MM.1S (cell line): ENCODE data around the gene DACH2.
A peak's percentile ranks its signal among the peaks of the same experiment; 100 is the strongest.

Experiments
- DNase-seq: peaks from one replicate; pipeline ENCODE4 v3.0.0-alpha.2; 2015
- H2AFZ ChIP-seq: fragments of 300-600 bp; sonication (generic); 2 replicates; pipeline ENCODE4 v1.6.0; 2016; ENCODE audit warnings: antibody characterized with exemption, low read length
- H3F3A ChIP-seq: fragments of 300-600 bp; sonication (generic); 2 replicates; pipeline ENCODE4 v1.6.1; 2016; ENCODE audit warnings: mild to moderate bottlenecking, antibody characterized with exemption, low read length, moderate library complexity, mixed read lengths; ENCODE audit not compliant: insufficient read depth
- H3K27ac ChIP-seq: fragments of 300-600 bp; sonication (generic); 2 replicates; pipeline ENCODE4 v1.5.1; 2016; ENCODE audit warnings: mild to moderate bottlenecking, low read length
- H3K27me3 ChIP-seq: fragments of 300-600 bp; sonication (generic); replicated peaks from 2 replicates; pipeline ENCODE4 v1.6.0; 2016; ENCODE audit warnings: low read length; ENCODE audit not compliant: insufficient read depth
- H3K36me3 ChIP-seq: fragments of 300-600 bp; sonication (generic); replicated peaks from 2 replicates; pipeline ENCODE4 v1.6.1; 2016; ENCODE audit warnings: mild to moderate bottlenecking, low read length, mixed read lengths; ENCODE audit not compliant: insufficient read depth
- H3K4me1 ChIP-seq: fragments of 300-600 bp; sonication (generic); 2 replicates; pipeline ENCODE4 v1.6.1; 2016; ENCODE audit warnings: low read length, mixed read lengths
- H3K4me2 ChIP-seq: fragments of 300-600 bp; sonication (generic); 2 replicates; pipeline ENCODE4 v1.6.0; 2016; ENCODE audit warnings: low read depth, low read length
- H3K4me3 ChIP-seq: fragments of 300-600 bp; sonication (generic); 2 replicates; pipeline ENCODE4 v1.5.1; 2016; ENCODE audit warnings: low read length, mixed read lengths
- H3K79me2 ChIP-seq: fragments of 300-600 bp; sonication (generic); 2 replicates; pipeline ENCODE4 v1.6.1; 2016; ENCODE audit warnings: mixed run types, low read length, mixed read lengths
- H3K9ac ChIP-seq: fragments of 300-600 bp; sonication (generic); 2 replicates; pipeline ENCODE4 v1.6.1; 2016; ENCODE audit warnings: low read length, mixed read lengths
- H3K9me2 ChIP-seq: fragments of 300-600 bp; sonication (generic); replicated peaks from 2 replicates; pipeline ENCODE4 v1.6.1; 2016; ENCODE audit warnings: mild to moderate bottlenecking, low read length, mixed read lengths; ENCODE audit not compliant: insufficient read depth
- H3K9me3 ChIP-seq: fragments of 300-600 bp; sonication (generic); replicated peaks from 2 replicates; pipeline ENCODE4 v1.6.1; 2016; ENCODE audit warnings: mild to moderate bottlenecking, low read length, mixed read lengths; ENCODE audit not compliant: insufficient read depth
- H4K20me1 ChIP-seq: fragments of 300-600 bp; sonication (generic); 2 replicates; pipeline ENCODE4 v1.6.1; 2016; ENCODE audit warnings: mild to moderate bottlenecking, low read length, moderate library complexity, mixed read lengths; ENCODE audit not compliant: insufficient read depth
- CTCF ChIP-seq: fragments of 300-600 bp; sonication (generic); IDR thresholded peaks from 2 replicates; pipeline ENCODE4 v1.5.1; 2016; ENCODE audit warnings: antibody characterized with exemption, low read length, mixed read lengths
- EZH2 ChIP-seq: fragments of 300-600 bp; sonication (generic); optimal IDR thresholded peaks from 2 replicates; pipeline ENCODE3; 2017; ENCODE audit warnings: low read depth, mild to moderate bottlenecking, antibody characterized with exemption, low read length, mixed read lengths
- EZH2phosphoT487 ChIP-seq: fragments of 300-600 bp; sonication (generic); IDR thresholded peaks from 2 replicates; pipeline ENCODE4 v1.6.1; 2018; ENCODE audit warnings: antibody characterized with exemption, low read length

Gene DACH2

DNA sequence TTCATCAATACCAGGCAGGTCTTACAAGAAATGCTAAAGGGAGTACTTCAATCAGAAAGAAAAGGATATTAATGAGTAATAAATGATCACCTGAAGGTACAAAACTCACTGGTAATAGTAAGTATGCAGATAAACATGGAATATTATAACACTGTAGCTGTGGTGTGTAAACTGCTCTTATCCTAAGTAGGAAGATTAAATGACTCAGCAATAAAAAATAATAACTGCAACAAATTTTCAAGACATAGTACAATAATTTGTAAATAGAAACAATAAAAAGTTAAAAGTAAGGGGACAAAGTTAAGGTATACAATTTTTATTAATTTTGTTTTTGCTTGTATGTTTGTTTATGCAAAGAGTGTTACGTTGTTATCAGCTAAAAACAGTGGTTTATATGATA is 43.7 kb upstream of the DACH2 start:
- H3F3A ChIP-seq = no peaks in the 10 kb centered on the region
- DNase-seq = no peak
- H3K9me3 ChIP-seq = no peaks in the 10 kb centered on the region
- no peaks in the 10 kb centered on the region for H3K79me2 ChIP-seq
- H3K4me1 ChIP-seq = no peaks in the 10 kb centered on the region
- H3K4me2 ChIP-seq = no peak overlapping the region
- H4K20me1 ChIP-seq = no peaks in the 10 kb centered on the region
- H3K9me2 ChIP-seq = no peaks in the 10 kb centered on the region
- no peaks in the 10 kb centered on the region for H3K36me3 ChIP-seq
- no peak overlapping the region for H3K27ac ChIP-seq
- no peak overlapping the region for H2AFZ ChIP-seq
- TF ChIP-seq EZH2 = no peak
- no peak for TF ChIP-seq CTCF
- TF ChIP-seq EZH2phosphoT487 = no peak
- H3K27me3 ChIP-seq = no peaks in the 10 kb centered on the region
- H3K4me3 ChIP-seq = no peak overlapping the region
- no peak overlapping the region for H3K9ac ChIP-seq

DNA sequence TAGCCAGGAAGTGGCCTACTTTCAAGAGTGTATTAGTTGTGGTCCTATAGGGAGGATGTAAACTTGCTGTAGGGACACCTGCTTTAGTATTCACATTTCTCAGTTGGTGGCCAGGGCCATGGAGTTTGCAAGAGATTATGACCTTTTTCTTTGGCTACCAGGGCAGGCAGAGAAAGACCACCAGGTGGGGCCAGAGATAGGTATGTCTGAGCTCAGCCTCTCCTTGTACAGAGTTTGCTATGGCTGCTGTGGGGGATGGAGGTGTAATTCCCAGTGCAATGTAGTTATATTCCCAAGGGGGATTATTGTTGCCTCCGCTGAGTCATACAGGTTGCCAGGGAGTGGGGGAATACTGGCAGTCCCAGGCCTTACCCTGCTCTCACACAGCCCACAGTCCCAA is 26.3 kb upstream of the DACH2 start:
- TF ChIP-seq EZH2 (no peak), EZH2phosphoT487 (no peak), CTCF (no peak)
- no peaks in the 10 kb centered on the region for H3K9me2 ChIP-seq
- H3K27me3 ChIP-seq = no peaks in the 10 kb centered on the region
- DNase-seq = no peak
- no peaks in the 10 kb centered on the region for H3K79me2 ChIP-seq
- no peak overlapping the region for H3K27ac ChIP-seq
- no peaks in the 10 kb centered on the region for H3K4me1 ChIP-seq
- no peak overlapping the region for H3K4me3 ChIP-seq
- H3K4me2 ChIP-seq = no peak overlapping the region
- H3F3A ChIP-seq = no peaks in the 10 kb centered on the region
- no peaks in the 10 kb centered on the region for H3K9me3 ChIP-seq
- no peak overlapping the region for H3K9ac ChIP-seq
- no peaks in the 10 kb centered on the region for H4K20me1 ChIP-seq
- no peak overlapping the region for H2AFZ ChIP-seq
- no peaks in the 10 kb centered on the region for H3K36me3 ChIP-seq

DNA sequence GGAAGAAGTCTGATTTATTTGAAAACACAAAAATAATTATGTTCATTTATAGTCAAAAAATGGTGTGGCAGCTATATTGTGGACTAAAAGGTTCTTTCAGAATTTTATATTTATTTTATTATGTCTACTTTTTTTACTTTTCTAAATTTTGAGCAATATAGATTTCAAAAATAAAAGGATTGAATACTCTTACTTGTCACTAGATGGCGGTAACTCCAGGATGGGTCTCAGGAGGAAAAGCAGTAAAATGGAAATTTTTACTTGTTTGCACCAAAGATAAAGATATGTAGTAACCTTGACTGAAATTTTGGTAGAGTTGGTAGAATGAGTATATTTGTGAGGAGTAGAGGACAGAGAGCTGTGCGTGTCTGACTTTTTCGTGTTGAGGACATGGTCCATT is 14.5 kb upstream of the DACH2 start:
- Histone ChIP-seq H3F3A (no peaks in the 10 kb centered on the region), H3K4me3 (no peak overlapping the region), H3K36me3 (no peaks in the 10 kb centered on the region), H2AFZ (no peak overlapping the region), H3K4me2 (no peak overlapping the region), H3K9me3 (no peaks in the 10 kb centered on the region), H3K4me1 (no peaks in the 10 kb centered on the region), H3K9me2 (no peaks in the 10 kb centered on the region), H3K9ac (no peak overlapping the region), H3K27me3 (no peaks in the 10 kb centered on the region), H3K79me2 (no peaks in the 10 kb centered on the region), H3K27ac (no peak overlapping the region), H4K20me1 (no peaks in the 10 kb centered on the region)
- DNase-seq = peak; percentile 30
- TF ChIP-seq EZH2 = no peak
- TF ChIP-seq CTCF = peak; percentile 48

GRCh38 chrX:86137071-86137470 is 11.2 kb upstream of the DACH2 start:
- no peaks in the 10 kb centered on the region for H3K79me2 ChIP-seq
- no peak overlapping the region for H2AFZ ChIP-seq
- no peaks in the 10 kb centered on the region for H3K9me3 ChIP-seq
- no peak overlapping the region for H3K9ac ChIP-seq
- no peaks in the 10 kb centered on the region for H3K36me3 ChIP-seq
- H3K4me1 ChIP-seq = no peaks in the 10 kb centered on the region
- no peaks in the 10 kb centered on the region for H4K20me1 ChIP-seq
- no peak for TF ChIP-seq EZH2phosphoT487
- no peak for TF ChIP-seq EZH2
- TF ChIP-seq CTCF = no peak
- H3K9me2 ChIP-seq = no peaks in the 10 kb centered on the region
- no peak overlapping the region for H3K4me2 ChIP-seq
- H3K4me3 ChIP-seq = no peak overlapping the region
- no peaks in the 10 kb centered on the region for H3K27me3 ChIP-seq
- H3F3A ChIP-seq = no peaks in the 10 kb centered on the region
- no peak overlapping the region for H3K27ac ChIP-seq
- no peak for DNase-seq
